GM21825 (cell line): ENCODE data around the gene NCAN.
"Not testable (repeated sequence)": the region's sequence is repeated elsewhere in the genome, so short reads cannot be mapped to it uniquely, and the experiment has no call there.

Source experiments
- ATAC-seq: cut with Tn5 transposase; IDR thresholded peaks from one replicate; pipeline ENCODE4 v1.9.1; 2021; ENCODE audit warnings: mild to moderate bottlenecking, moderate library complexity; ENCODE audit not compliant: unreplicated experiment

Gene NCAN

DNA sequence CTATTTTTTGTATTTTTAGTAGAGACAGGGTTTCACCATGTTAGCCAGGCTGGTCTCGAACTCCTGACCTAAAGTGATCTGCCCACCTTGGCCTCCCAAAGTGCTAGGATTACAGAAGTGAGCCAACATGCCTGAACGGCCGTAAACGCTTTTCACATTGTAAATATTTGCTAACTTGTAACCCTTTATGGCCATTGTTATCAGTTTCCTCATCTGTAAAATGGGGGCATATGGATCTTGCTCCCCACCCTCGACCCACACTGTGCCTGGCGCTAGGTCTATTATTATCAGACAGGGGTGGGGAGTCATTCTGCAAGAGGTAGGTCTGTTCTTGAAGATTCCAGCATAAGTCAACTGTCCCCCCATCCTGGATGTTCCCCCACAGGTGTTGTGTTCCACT lies 11.9 kb downstream of the NCAN start:
- no peak for ATAC-seq

DNA sequence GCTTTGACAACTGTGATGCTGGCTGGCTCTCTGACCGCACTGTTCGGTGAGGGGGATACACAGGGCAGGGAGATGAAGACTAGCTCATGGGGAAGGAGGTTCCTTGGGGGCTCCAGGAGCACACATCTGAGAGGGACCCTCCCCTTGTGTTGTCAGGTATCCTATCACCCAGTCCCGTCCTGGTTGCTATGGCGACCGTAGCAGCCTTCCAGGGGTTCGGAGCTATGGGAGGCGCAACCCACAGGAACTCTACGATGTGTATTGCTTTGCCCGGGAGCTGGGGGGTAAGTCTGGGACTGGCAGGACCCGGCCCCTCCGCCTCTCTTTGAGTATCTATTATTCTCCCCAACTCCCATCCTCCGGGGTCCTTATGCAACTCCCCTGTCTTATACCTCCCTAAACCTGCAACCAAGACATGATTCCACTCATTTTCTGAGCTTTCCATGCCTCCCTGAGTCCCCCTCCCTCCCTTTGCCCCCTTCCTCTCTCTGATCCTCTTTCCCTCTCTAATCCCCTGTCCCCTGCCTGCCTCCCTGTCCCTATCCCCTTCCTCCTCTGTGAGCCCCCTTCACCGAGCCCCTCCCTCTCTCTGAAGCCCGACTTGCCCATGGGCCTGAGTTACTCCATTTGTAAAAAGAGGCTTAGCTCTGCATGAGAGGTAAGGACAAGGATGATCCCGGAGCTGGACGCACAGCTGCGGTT lies 12.5 kb downstream of the NCAN start:
- no peak for ATAC-seq

DNA sequence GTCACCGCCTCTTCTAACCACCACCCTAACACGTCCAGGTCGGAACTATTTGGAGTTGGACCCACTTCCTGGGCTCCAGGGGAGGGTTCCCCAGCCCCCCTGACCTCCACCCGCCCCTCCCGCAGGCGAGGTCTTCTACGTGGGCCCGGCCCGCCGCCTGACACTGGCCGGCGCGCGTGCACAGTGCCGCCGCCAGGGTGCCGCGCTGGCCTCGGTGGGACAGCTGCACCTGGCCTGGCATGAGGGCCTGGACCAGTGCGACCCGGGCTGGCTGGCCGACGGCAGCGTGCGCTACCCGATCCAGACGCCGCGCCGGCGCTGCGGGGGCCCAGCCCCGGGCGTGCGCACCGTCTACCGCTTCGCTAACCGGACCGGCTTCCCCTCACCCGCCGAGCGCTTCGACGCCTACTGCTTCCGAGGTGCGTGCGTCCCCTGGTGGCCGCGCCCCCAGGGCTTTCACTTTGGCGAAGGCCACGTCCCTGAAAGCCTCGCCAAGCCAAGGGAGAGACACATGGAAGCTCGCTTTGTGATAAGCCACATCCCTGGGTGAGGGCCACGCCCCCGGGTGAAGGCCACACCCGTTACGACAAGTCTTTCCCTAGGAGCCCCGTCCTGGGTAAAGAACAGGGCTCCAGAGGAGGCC lies 13.2 kb downstream of the NCAN start:
- peak; percentile 64 for ATAC-seq

DNA sequence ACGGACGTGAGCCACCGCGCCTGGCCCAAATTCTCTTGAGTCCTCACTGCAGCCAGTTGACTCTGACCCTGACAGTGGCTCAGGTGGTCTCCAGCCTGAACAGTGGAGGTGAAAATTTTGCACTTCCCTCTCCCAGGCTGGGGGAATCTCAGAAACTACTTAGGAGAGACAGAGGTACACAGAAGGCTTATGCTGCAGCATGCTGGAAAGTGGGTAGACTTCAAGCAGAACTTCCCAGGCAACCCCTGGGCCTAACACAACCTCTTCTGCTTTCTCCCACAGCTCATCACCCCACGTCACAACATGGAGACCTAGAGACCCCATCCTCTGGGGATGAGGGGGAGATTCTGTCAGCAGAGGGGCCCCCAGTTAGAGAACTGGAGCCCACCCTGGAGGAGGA lies 14.4 kb downstream of the NCAN start:
- ATAC-seq: no peak

DNA sequence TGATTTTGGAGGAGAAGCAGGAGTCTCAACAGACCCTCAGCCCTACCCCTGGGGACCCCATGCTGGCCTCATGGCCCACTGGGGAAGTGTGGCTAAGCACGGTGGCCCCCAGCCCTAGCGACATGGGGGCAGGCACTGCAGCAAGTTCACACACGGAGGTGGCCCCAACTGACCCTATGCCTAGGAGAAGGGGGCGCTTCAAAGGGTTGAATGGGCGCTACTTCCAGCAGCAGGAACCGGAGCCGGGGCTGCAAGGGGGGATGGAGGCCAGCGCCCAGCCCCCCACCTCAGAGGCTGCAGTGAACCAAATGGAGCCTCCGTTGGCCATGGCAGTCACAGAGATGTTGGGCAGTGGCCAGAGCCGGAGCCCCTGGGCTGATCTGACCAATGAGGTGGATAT lies 14.9 kb downstream of the NCAN start:
- no peak for ATAC-seq

DNA sequence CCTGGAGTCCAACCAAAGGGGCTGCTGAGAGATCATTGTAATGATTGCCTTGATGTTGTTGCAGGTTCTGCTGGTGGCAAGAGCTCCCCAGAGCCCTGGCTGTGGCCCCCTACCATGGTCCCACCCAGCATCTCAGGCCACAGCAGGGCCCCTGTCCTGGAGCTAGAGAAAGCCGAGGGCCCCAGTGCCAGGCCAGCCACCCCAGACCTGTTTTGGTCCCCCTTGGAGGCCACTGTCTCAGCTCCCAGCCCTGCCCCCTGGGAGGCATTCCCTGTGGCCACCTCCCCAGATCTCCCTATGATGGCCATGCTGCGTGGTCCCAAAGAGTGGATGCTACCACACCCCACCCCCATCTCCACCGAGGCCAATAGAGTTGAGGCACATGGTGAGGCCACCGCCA lies 15.5 kb downstream of the NCAN start:
- ATAC-seq: no peak

DNA sequence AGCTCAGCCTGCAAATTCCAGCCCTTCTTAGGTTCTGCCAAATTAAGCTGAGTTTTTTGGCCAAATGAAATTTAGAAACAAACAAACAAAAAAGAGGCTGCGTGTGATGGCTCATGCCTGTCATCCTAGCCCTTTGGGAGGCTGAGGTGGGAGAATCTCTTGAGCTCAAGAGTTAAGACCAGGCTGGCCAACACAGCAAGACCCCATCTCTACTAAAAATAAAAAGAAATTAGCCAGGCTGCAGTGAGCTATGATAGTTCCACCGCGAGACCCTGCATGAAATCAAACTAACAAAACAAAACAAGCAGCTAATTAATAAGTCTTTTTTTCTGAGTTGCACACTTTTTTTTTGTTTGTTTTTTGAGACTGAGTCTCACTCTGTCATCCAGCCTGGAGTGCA lies 17.9 kb downstream of the NCAN start:
- ATAC-seq: no peak

DNA sequence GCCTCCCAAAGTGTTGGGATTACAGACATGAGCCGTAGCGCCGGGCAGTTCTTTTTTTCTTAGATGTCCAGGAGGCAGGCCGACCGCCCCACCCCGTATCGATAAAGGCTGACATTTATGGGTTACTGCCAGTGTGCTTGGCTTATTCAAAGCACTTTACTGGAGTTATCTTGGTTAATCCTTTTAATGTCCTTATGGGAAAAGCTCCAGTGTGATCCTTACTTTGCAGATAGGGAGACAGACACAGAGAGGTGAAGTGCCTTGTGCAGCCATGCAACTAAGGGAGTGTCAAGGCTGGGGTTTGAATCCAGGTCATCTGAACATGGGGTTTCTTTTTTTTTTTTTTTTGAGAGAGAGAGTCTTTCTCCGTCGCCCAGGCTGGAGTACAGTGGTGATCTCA lies 19.2 kb downstream of the NCAN start:
- ATAC-seq: no peak

DNA sequence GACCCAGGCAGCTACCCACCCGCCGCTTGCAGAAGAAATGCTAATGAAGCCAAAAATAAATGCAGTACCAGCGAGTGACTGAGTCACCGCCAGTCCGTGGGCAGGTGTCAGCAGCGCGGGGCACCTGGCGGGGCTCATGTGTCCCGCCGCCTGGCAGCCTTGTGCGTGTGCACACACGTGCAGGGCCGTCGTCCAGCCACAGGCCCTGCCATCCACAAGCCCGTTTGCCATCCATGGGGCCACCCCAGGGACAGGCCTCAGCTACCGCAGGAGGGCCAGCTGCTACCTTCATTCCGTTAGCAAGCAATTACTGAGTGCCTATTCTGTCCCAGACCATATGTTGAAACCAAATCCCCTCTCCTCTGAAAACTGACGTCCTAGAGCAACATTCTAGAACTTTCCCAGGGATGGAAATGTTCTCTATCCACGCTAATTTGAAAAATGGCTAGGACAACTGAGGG lies 20.5 kb downstream of the NCAN start:
- ATAC-seq: no peak

DNA sequence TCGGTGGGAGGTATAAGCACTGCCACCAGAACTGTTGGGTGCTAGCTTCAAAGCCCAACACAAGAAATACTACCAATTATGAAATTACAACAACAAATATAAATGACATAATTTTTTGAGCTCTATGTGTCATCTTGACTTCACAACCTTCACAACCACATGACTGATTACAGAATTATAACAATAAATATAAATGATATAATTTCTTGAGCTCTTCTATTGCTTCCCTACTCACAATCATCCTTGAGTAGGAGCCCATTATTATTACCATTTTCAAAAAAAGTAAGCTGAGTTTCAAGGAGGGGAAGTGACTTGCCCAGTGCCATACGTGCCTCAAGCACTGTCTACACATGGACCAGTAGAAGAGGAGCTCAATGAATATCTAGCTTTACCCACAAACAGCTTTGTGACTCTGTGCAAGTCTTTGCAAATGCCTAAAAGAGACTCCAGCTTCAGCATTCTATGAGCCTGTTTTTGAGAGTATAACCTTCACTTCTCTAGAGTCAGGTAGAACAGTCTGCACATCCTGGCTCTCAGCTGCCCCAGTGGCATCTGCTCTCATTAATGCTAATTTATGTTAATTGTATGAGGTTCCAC lies 22.6 kb downstream of the NCAN start:
- ATAC-seq: no peak

DNA sequence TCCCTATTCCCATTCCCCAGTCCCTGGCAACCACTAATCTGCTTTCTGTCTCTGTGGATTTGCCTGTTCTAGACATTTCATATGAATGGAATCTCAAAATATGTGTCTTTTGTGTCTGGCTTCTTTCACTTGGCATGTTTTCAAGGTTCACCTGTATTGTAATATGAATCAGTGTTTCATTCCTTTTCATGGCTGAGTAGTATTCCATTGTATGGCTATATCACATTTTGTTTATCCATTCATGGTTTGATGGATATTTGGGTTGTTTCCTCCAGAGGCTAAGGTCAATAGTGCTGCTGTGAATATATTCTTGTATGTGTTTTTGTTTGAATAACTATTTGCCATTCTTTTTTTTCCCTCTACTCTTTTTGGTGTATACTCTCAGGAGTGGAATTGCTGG lies 24.4 kb downstream of the NCAN start:
- ATAC-seq: no peak

DNA sequence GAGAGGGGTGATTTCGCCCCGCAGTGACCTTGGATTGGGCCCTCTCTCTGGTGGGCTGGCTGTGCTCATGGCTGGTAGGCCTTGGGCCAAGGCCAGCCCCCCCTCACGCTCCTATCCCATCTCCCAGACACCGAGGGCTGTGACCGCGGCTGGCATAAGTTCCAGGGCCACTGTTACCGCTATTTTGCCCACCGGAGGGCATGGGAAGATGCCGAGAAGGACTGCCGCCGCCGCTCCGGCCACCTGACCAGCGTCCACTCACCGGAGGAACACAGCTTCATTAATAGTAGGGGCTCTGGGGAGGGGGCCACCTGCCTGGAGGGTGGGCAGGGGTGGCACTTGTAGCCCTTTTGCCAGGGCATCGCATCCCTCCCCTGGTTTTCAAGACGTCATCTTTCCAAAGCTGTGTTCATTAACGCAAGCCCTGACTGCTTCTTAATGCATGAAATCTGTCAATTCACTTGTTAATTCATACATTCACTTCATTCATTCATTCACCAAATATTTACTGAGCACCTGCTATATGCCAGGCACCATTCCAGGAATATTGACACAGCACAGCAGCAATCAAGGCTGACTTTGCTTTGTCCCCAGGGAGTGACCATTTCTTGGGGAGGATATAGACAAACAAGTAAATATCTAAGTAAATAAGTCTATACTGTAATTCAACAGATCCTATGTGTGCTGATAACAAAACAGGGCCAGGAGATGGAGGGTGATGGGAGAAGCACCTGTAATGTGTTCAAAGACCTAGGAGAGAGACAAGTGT lies 26.6 kb downstream of the NCAN start:
- no peak for ATAC-seq

DNA sequence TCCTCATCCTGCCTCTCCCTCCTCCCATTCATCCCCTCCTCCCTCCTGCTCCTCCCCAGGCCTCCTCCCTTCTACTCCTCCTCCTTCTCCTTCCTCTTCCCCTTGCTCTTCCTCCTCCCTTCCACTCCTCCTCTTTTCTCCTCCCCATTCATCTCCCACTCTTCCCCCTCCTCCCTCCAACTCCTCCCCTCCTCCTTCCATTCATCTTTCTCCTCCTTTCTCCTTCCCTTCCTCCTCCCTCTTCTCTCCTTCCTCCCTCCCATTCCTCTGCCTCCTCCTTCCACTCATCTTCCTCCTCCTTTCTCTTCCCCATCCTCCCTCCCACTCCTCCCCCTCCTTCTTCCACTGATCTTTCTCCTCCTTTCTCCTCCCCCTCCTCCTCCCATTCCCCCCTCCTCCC lies 27.9 kb downstream of the NCAN start:
- no peak for ATAC-seq

DNA sequence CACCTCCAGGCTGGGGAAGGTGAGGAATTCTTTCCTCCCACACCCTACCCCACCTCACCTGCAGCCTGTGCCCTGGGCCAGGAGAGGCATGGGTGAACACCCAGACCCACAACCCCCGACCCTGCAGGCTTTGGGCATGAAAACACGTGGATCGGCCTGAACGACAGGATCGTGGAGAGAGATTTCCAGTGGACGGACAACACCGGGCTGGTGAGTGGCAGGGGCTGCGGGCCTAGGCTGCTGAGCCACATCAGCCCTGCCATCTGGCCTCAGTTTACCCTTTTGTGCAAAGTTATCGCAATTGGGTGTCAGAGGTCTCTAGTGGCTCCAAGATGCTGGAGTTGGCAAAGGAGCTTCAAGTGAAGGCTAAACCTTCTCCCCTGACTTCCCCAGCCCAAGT lies 28.7 kb downstream of the NCAN start:
- no peak for ATAC-seq

DNA sequence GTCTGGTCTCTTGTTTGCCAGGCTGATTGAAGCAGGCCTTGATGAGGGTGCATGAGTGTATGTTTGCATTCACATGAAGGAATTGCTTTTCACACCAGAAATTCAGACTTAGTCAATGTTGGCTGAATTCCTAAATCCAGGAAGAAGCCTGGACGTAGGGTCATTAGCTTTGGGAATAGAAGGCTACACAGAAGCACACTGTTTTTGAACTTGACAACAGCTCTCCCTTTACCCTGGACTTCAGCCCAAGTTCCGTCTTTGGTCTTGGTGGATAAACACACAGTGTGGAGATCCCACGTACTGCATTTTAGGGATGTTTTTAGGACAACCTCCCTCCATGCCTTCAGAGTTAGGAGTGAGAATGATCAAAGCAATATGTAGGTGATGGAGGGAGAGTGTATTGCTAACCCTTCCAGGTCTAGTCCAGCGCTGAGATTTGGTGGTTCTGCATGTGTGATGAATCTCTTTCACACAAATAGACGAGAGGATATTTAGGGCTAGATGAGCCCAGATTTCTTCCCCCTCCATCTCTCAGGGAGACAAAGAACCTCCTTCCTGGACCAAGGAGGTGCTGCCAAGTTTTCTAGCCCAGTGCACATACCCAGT lies 38.5 kb downstream of the NCAN start:
- no peak for ATAC-seq

DNA sequence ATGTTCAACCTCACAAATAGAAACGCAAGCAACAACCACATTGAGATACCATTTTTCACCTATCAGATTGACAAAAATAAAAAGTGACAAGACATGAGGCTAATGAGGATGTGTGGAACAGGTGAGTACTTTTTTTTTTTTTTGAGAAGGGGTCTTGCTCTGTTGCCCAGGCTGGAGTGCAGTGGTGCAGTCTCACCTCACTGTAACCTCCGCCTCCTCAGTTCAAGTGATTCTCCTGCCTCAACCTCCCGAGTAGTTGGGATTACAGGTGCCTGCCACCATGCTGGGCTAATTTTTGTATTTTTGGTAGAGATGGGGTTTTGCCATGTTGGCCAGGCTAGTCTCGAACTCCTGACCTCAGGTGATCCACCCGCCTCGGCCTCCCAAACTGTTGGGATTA lies 41.7 kb downstream of the NCAN start:
- ATAC-seq: not testable (repeated sequence)

DNA sequence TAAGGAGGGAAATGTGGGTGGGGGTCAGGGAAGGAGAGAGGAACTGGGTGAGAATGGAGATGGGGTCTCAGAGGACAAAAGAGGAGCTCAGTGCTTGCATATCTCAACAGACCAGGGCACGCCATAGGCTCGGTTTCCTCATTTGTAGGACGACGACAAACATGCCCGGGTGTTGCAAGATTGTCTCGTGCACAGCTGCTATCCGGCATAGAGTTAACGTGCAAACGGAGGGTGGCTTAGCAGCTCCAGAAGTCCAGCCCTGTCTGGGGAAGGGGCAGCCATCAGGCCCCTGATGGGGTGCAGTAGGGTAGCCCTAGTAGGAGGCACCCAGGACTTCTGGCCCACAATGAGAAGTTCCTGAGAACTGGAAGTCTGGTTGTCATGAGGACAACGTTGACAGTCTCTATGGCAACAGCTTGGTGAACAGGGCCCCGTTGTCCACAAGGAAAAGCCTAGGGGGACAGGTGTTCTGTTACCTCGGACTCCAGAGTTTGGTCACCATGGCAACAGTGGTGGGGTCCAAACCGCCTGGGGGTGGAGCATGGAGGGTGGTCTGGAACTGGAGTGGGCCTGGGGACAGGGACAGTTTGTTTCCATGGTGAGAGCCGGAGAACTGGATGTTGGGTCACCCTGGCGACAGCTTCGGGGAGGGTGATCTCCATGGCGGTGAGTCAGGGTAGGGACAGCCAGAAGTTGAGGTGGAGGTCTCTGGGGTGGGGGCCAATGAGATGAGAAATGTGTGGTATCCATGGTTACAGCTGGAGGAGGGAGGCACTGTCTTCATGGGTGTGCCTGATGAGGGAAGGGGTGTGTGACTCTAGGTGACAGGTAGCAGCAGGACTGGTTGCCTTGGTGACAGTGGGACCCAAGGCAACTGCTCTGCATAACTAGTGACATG lies 44.6 kb downstream of the NCAN start:
- no peak for ATAC-seq

DNA sequence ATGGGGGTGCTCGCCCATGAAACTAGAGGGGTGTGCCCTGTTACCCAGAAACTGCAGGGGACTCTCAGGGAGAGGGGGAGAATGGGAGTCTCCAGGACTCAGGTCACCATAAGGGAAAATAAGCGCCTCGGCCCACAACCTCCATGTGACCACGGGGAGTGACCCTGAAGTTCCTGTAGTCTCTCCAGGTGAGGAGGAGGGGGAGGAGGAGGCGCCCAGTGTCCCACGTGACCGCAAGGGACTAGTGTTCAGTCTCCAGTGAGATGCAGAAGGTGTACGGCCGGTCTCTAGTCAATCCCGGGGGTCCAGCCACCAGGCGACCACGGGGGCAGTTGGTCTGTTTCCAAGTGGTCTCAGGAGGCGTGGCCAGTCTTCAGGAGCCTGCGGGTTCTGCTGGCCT lies 45.4 kb downstream of the NCAN start:
- no peak for ATAC-seq

DNA sequence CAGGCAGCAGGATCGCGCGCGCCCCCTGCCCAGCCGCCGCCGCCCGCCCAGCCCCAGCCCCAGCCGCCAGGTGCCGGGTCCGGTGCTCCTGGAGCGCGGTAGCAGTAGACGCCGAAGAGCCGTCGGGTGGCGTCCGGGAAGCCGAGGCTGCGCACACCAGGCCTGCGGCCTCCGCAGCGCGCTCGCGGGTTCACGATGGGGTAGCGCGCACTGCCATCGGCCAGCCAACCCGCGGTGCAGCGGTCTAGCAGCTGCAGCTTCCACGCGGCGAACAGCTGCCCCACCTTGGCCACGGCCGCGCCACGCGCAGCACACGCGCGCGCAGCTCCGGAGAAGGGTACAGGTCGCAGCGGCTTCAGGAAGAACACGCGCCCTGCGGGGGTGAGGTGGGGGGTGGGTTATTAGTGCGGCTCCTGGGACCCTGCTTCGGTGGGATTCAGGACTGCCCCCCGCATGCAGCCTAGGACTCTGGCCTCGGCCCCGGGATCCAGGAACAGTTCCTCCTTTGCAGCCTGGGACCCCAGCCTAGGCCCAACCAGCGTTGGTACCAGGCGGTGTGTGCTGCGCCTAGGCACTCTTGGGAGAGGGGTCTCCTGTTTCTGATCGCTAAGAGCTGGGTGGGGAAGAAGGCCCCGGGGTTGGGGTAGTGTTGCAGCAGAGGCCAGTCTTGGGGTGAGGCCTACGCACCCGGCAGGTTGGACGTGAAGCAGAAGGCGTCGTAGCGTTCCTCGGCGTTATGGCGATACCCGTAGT lies 46.3 kb downstream of the NCAN start:
- no peak for ATAC-seq
